Retinal pigment epithelial cell (primary cell): ENCODE results near the gene RAB27B.

Source experiments
- DNase-seq: peaks from one replicate; pipeline ENCODE4 v3.0.0-alpha.2; 2010; ENCODE audit warnings: low read depth
- H3K4me3 ChIP-seq: 2 replicates; pipeline ENCODE4 v1.5.1; 2011; ENCODE audit warnings: mild to moderate bottlenecking, low read length, control low read depth, moderate library complexity
- CTCF ChIP-seq: conservative IDR thresholded peaks from 2 replicates; pipeline ENCODE4 v1.5.1; 2011; ENCODE audit warnings: low read depth, low read length, control low read depth, inconsistent platforms

RAB27B gene

GRCh38 chr18:54829856-54830255, 1.6 kb downstream of the RAB27B start:
- no peak overlapping the region for H3K4me3 ChIP-seq
- TF ChIP-seq CTCF: no peak
- DNase-seq: no peak

GRCh38 chr18:54830260-54830659, 2.0 kb downstream of the RAB27B start:
- no peak for DNase-seq
- H3K4me3 ChIP-seq: no peak overlapping the region

GRCh38 chr18:54830866-54831265, 2.6 kb downstream of the RAB27B start:
- TF ChIP-seq CTCF: no peak
- H3K4me3 ChIP-seq: no peak overlapping the region
- DNase-seq: no peak

More at GRCh38 chr18:54830260-54830659, 2.0 kb downstream of the RAB27B start:
- TF ChIP-seq CTCF: no peak

GRCh38 chr18:54835944-54836343, 7.7 kb downstream of the RAB27B start:
- no peak for TF ChIP-seq CTCF
- DNase-seq: no peak
- no peak overlapping the region for H3K4me3 ChIP-seq

- H3K4me3 ChIP-seq: no peak overlapping the region
- no peak for DNase-seq
- TF ChIP-seq CTCF: no peak
These were observed 15.0 kb downstream of the RAB27B start for GRCh38 chr18:54843314-54843713.

DNA sequence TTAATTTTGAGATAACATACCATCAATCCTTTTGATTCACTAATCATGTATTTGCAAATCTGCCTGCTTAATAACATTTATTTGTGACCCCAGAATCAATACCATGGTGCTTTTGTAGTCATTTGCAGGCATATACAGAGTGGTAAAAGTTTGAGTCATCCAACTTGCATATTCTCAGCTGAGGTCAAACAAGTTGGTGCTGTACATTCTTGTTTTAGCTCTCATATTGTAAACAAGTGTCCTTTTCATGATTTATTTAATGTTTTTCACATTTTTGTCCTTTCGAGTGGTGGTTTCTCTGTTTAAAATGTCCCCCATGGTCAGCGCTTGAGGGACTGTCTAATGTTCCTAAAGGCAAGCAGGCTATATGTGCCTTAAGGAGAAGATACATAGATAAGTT, 17.5 kb downstream of the RAB27B start:
- H3K4me3 ChIP-seq: no peak overlapping the region
- DNase-seq: no peak
- TF ChIP-seq CTCF: no peak

DNA sequence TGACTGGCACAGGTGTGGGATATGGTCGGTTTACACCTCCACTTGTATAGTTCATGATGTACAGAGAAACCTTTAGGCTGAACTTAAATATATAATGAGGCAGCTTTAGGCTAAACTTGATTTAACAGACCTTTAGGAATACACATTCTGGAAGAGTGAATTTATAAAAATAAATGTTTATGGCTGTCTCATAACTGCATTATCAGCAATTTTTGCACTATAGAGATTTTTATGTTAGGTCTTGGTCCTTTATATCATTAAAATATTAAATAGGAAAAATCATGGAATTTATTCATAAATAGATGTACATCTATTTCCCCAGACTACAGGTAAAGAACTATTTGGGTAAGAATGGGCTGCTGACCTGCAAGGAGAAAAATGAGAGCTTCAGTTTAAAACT, 19.8 kb downstream of the RAB27B start:
- no peak for TF ChIP-seq CTCF
- no peak overlapping the region for H3K4me3 ChIP-seq
- no peak for DNase-seq
